ENCODE data around the gene DCP2. TPM values are rescaled to one million over a fixed set of nuclear protein-coding genes. Genes with fewer than 3 reads are reported as not detected.

DCP2 gene
- total and polyA plus RNA-seq, 4 donors = 9.5 to 91.5 (median 29.5) TPM

DNA sequence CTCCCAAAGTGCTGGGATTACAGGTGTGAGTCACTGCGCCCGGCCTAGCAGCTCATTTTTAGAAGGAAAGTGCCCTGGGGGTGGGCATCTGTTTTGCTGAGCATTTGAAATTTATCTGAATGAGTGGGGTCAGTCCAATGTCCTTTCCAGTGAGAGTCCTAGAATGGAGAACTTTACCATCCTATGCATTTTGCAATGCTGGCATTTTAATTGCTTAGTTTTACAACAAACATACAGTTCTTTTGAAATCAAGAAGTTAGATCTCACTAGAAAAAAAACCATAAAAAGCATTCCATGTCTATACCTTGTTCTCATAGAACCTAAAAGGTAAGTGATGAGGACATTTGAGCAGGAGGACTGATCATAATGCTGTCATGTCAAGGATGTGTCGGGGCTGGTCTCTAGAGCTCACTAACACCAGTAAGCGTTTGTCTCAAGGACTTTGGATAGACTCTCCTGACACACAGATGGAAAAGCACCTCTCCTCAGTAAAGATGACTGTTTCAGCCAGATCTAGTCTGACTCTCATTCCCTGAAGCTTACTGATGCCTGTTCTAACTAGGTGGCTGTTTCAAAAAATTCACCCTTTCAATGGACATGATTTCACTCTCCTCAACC lies 83.9 kb downstream of the DCP2 start:
- DNase-seq = no peak
- no peaks in the 10 kb centered on the region for H3K27me3 ChIP-seq (ENCODE audit: control insufficient read depth in 3 of 3, insufficient read depth in 3 of 3, low read length in 2 of 3)
- H3K9ac ChIP-seq (ENCODE audit: insufficient read depth in 1 of 2, low read length in 2 of 2) = no peak overlapping the region
- 90 to 96% methylated on average over 4 of the region's 4 CpGs for WGBS, 2 donors
- no peak overlapping the region for H3K4me3 ChIP-seq
- no peaks in the 10 kb centered on the region for H3K9me3 ChIP-seq (ENCODE audit: control insufficient read depth in 4 of 4, insufficient read depth in 3 of 4, low read length in 3 of 4)
- peaks cover 0 to 15% (median 5%) of the 10 kb centered on the region in 5 donors for H3K4me1 ChIP-seq (ENCODE audit: control insufficient read depth in 5 of 5, insufficient read depth in 5 of 5, low read length in 5 of 5)
- no peak overlapping the region for H3K27ac ChIP-seq (ENCODE audit: low read depth in 1 of 2, low read length in 1 of 2)
- no peak for TF ChIP-seq CTCF (IDR thresholded peaks at IDR 0.05; ENCODE audit: control extremely low read depth, extremely low read depth)
- ATAC-seq (ENCODE audit: insufficient read depth, low FRiP score) = no peak
- H3K36me3 ChIP-seq (ENCODE audit: control insufficient read depth in 4 of 4, insufficient read depth in 4 of 4, low read length in 4 of 4) = peaks cover 0 to 16% (median 4%) of the 10 kb centered on the region in 4 donors

- peaks cover 0 to 15% (median 5%) of the 10 kb centered on the region in 5 donors for H3K4me1 ChIP-seq (ENCODE audit: control insufficient read depth in 5 of 5, insufficient read depth in 5 of 5, low read length in 5 of 5)
- ATAC-seq (ENCODE audit: insufficient read depth, low FRiP score) (no peak), DNase-seq (no peak)
- peaks cover 0 to 6% (median 0%) of the 10 kb centered on the region in 4 donors for H3K9me3 ChIP-seq (ENCODE audit: control insufficient read depth in 4 of 4, insufficient read depth in 3 of 4, low read length in 3 of 4)
- 79% methylated on average over 5 of the region's 5 CpGs for WGBS, 2 donors
- peaks cover 2 to 16% (median 4%) of the 10 kb centered on the region in 4 donors for H3K36me3 ChIP-seq (ENCODE audit: control insufficient read depth in 4 of 4, insufficient read depth in 4 of 4, low read length in 4 of 4)
- H3K27me3 ChIP-seq (ENCODE audit: control insufficient read depth in 3 of 3, insufficient read depth in 3 of 3, low read length in 2 of 3) = no peaks in the 10 kb centered on the region
- no peak overlapping the region for H3K9ac ChIP-seq (ENCODE audit: insufficient read depth in 1 of 2, low read length in 2 of 2)
- TF ChIP-seq CTCF (IDR thresholded peaks at IDR 0.05; ENCODE audit: control extremely low read depth, extremely low read depth) = no peak
- no peak overlapping the region for H3K4me3 ChIP-seq
- no peak overlapping the region for H3K27ac ChIP-seq (ENCODE audit: low read depth in 1 of 2, low read length in 1 of 2)
These were observed 85.5 kb downstream of the DCP2 start for GRCh38 chr5:113061846-113062780.

DNA sequence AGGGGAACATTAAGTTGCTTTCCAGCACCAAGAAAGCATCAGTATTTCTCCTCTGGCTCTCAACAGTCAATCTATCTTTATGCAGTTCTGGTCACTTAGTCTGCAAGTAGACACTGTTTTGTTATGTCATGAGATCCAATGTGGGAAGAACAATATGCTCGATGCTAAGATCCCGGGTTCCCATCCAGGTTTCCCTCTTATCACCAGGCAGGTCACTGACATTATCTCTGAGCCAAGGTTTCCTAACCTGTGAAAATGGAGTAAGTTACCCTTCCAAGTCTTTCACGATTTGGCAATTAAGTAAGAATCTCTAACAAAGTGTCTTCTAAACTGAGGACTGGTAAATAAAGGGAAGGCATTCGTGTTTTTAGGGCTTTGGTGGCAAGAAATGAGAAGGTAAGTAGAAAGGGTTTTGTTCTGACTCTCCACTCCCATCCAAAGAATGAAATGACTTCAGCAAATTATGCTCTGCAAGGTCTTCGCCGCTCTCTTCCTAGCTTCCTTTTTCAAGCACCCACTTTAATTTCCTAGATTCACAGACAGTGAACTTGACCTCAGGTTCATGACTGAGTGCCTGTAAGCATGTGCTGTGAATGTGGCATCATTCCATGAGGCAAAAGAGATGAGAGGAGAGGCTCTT lies 86.4 kb downstream of the DCP2 start:
- no peak overlapping the region for H3K27ac ChIP-seq (ENCODE audit: low read depth in 1 of 2, low read length in 1 of 2)
- peaks cover 0 to 18% (median 5%) of the 10 kb centered on the region in 5 donors for H3K4me1 ChIP-seq (ENCODE audit: control insufficient read depth in 5 of 5, insufficient read depth in 5 of 5, low read length in 5 of 5)
- ATAC-seq (ENCODE audit: insufficient read depth, low FRiP score) (no peak), DNase-seq (no peak)
- 92% methylated on average over 6 of the region's 6 CpGs for WGBS, 2 donors
- H3K9me3 ChIP-seq (ENCODE audit: control insufficient read depth in 4 of 4, insufficient read depth in 3 of 4, low read length in 3 of 4) = peaks cover 0 to 6% (median 0%) of the 10 kb centered on the region in 4 donors
- H3K4me3 ChIP-seq = no peak overlapping the region
- no peak for TF ChIP-seq CTCF (IDR thresholded peaks at IDR 0.05; ENCODE audit: control extremely low read depth, extremely low read depth)
- H3K36me3 ChIP-seq (ENCODE audit: control insufficient read depth in 4 of 4, insufficient read depth in 4 of 4, low read length in 4 of 4) = peaks cover 2 to 16% (median 4%) of the 10 kb centered on the region in 4 donors
- no peak overlapping the region for H3K9ac ChIP-seq (ENCODE audit: insufficient read depth in 1 of 2, low read length in 2 of 2)
- no peaks in the 10 kb centered on the region for H3K27me3 ChIP-seq (ENCODE audit: control insufficient read depth in 3 of 3, insufficient read depth in 3 of 3, low read length in 2 of 3)

Data from lung (tissue), 12 donors.